SU-DHL-6 (cell line): Measurements from ENCODE around the gene TTYH3.

ENCODE experiments used
- CTCF ChIP-seq: fragments of 200-600 bp; sonication (generic); IDR thresholded peaks from one replicate; pipeline ENCODE4 v1.5.1; 2017; ENCODE audit warnings: antibody characterized with exemption, mild to moderate bottlenecking, low read length, moderate library complexity; ENCODE audit not compliant: insufficient read depth, poor library complexity, severe bottlenecking
- EZH2phosphoT487 ChIP-seq: fragments of 200-600 bp; sonication (generic), shearing (Covaris generic); conservative IDR thresholded peaks from 2 replicates; pipeline ENCODE4 v1.6.1; 2018; ENCODE audit warnings: mild to moderate bottlenecking, antibody characterized with exemption, low read length, moderate library complexity, mixed read lengths

GRCh38 chr7:2646336-2646679 lies 14.5 kb downstream of the TTYH3 start:
- no peak for TF ChIP-seq CTCF
- TF ChIP-seq EZH2phosphoT487, result no peak
